NCI-H1417 (cell line): ENCODE results near the gene MMP15.

Experiments used
- DNase-seq, 3 experiments: peaks; one replicate each; lab custom pipeline; 2025; lab: John Stamatoyannopoulos, UW

MMP15 gene

DNA sequence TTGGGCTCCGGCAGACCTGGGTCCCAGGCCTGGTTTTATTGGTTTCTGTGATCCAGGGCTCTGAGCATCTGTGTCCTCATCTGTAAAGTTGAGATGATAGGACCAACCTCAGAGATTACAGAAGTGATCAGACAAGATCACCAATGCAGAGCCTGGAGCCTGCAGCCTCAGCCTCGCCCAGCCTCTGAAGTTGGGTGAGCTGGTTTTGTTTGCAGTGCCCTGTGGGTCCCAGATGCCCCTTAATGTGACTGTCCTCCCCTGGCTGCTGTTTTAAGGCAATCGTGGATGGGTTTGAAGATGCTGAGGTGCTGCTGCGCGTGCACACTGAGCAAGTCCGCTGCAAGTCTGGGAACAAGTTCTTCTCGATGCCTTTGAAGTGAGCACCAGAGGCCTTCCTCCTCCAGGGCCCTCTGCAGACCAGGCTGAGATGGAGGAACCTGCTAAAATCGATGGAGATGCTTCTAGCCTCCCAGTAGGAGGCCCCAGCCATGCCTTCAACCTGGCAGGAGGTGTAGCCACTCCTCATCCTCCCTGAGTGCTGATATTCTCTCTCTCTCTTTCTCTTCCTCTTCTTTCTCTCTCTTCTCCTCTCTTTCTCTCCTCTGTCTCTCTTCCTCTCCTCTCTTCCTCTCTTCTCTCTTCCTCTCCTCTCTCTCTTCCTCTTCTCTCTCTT is 5.6 kb upstream of the MMP15 start:
- no peak for DNase-seq

DNA sequence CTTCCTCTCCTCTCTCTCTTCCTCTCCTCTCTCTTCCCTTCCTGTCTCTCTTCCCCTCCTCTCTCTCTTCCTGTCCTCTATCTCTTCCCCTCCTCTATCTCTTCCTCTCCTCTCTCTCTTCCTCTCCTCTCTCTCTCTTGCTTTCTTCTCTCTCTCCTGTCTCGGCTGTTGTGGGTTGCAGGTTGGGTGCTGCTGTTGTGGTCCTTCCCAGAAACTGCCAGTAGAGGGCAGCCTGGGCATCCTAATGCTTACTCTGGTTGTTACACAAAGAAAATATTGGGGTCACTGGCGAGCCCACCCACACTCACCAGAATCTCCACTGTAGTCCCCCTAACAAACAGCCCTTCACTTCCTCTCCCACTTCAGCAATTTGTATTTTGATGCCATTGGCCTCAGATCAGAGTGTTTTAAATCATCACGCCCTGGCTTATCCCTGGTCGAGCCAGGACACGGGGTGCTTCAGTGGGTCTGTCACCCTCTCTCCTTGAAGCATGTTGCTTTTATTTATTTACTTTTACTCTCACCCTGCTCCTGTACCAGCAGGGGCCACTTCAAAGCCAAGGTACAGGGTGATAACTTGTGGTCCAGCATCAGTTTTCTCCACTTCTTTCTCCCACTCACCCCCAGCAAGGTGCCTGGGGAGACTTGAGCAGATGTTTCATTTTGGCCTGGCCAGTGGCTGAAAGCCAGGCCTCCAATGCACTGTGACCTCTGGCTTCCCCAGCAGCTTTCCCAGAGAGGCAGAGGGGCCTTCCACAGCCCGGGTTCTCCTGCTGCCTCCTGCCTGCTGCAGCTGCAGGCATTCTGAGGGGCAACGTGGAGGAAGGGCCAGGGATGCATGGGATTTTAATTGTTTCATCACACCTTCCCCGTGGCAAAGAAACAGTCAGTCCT is 4.7 kb upstream of the MMP15 start:
- peak; percentile 1 to 66 (median 24) for DNase-seq

DNA sequence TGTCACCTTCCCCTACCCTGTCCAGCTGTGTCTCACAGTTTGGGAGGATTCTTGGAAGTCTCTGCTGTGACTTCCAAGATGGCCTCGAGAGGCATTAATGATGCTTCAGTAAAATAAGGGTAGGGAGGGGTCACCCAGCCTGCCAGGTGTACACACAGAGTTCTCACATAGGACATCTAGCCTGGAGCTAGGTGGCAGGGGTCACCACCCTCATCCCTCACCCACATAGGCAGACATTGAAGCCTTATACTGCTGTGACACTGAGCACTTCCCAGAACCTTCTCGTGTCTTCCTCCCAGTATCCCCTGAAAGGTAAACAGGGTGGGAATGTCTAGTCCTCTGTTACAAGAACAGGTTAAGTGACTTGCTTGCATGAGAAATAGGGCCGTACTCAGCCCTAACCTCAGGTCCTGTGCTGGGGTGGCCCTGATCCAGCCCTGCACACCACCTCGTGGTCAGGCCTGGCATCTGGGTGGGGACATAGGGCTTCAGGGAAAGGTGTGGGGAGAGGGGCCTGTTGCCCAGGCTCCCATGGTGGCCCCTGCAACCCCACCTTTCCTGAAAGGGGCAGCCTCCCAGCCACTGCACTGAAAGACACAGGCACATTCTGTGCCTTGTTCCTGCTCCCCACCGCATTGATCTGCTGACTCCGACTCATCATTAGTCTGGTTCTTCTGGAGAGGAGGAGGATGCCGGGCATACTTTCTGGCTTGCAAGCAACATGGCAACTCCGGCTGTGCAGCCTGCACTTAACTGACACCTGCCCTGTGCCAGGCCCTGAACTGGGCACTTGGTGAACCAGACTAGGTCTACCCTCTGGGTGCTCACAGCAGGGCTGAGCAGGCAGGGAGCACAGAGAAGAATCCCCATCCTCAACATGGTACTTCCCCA is 3.6 kb upstream of the MMP15 start:
- no peak for DNase-seq

- DNase-seq: peak in 2 of 3 experiments; percentile 84 to 93
These were observed 2.8 kb upstream of the MMP15 start for GRCh38 chr16:58022601-58023371.

DNA sequence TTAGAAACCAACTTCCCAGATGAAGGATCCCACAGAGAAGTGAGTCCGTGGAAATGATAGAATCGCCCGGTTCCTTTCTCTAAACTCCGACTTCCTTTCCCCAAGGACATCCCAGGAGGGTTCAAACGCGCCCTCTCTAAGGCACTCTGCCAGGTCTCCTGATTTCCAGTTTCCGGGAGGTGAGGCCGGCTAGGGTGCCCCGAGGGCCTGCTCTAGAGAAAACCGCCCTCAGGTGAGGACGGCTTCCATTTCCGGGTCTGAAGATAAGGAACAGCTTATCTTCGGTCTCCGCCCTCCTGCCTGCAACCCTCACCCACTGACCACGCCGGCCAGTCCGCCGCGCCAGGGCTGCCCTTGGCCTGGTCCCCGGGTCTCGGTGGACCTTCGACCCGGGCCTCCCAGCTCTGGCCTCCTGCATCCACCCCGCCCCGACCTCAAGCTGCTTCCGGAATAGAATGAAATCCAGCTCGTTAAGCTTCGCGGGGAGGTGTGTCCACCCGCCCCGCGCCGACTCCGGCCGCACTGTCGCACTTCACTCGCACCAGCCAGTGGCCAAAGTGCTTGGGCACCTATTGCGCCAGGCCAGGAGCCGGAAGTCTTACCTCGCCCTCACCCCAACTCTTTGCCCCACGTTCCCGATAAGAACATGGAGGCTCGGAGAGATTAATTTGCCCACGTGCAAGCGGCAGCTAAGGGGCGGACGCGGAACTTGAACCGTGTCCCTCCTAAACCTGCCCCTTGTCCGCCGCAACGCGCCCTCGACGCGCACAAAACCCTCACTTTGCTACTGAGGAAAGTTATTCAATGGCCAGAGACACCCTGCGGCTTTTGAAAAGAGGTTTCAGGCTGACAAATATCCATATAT is 836 bp upstream of the MMP15 start:
- peak in 2 of 3 experiments; percentile 33 to 63 for DNase-seq

DNA sequence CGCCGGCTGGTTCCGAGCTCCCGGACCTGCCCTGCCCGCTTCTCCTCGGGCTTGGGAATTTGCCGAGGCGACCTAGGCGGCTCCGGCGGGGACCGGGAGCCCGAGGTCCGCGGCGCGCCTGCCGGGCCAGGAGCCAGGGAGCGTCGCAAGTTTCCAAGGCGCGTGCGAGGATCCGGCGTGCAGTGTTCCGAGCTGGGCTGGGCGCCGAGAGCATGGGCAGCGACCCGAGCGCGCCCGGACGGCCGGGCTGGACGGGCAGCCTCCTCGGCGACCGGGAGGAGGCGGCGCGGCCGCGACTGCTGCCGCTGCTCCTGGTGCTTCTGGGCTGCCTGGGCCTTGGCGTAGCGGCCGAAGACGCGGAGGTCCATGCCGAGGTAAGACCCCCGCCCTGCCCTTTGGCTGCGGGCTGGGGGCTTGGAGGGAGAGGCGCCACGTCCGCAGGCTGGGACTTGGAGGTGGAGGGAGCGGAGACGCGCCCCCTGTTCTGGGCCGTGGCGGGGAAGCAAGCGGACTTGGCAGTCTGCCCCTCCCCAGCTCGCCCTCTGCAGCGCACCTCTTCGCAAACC is 668 bp downstream of the MMP15 start:
- peak in 2 of 3 experiments; percentile 68 to 73 for DNase-seq

GRCh38 chr16:58026705-58027160 is 1.2 kb downstream of the MMP15 start:
- peak in 2 of 3 experiments; percentile 64 to 65 for DNase-seq

DNA sequence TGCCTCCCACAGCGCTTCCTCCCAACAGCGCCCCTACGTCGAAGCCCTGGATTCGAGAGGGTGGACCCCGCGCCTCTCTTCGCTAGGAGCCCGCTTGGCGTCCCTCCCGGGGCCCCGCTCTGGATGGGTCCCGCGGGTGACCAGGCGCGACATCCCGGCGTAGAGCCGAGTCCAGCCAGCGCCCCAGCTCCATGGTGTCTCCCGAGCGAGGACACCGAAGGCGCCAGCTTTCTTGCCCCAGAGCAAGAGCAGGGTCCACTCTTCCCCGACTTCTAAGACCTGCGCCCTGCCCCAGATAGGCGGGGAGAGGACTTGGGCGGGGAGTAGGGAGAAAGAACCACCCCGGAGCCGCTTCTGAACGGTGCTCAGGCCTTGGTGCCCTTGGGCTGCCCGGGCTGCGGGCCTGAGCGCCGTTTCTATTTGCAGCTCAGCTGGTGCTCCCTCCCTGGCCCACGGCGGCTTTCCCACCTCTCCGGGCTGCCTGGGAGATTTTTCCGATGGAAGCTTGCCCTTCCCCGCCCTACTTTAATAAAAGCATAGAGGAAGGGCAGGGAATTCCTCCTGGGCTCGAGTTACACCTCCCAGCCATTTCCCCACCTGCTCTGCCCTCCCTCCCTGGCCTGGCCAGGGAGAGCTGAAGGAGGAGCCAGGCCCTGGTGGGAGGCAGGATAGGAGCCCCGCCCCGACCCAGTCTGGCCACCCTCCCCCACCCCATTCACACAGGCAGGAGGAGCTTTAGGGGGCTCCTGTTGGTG is 1.8 kb downstream of the MMP15 start:
- DNase-seq: peak in 2 of 3 experiments; percentile 42 to 44

DNA sequence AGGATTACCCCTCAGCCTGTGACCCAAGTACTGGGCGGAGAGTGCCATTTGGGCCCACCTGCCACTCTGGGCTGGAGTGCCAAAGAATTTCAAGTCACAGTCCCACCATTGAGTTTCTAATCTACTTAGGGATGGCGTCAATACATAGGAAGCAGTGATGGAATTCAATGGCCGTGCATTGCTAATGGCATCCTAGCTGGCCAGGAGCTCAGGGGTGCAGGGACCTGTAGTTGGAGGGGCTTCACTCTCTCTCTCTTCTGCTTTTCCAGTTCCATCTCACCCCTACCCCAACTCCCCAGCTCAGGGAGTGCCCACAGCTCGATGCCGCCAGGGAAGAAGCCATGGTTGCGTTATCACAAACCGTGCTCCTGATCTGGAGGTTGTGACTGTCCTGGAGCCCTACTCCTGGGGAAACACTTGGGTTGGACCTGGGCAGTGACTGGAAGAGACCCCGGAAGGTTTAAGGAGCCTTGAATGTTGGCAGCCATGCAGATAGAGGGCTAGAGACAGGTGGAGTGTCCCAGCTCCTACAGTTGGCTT is 2.4 kb downstream of the MMP15 start:
- no peak for DNase-seq

- DNase-seq: peak in 1 of 3 experiments; percentile 8
These were observed 3.1 kb downstream of the MMP15 start for GRCh38 chr16:58028541-58029070.

DNA sequence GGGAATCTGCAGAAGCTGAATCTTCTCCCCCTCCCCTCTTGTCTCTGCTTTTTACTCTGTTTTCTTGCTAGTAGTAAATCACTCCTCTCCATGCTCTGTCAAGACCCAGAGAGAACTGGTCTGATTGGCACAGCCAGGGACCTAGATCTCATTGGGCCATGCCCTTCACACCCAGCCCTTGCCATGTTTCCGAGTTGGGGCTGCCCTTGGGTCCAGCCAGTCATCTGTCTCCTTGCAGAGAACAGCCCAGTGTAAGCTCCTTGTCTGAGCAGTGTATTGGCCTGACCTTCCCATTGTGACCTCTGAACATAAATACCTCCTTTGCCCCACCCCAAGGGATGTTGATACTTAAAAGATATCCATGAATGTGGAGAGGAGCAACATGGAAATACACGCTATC is 3.9 kb downstream of the MMP15 start:
- no peak for DNase-seq

DNA sequence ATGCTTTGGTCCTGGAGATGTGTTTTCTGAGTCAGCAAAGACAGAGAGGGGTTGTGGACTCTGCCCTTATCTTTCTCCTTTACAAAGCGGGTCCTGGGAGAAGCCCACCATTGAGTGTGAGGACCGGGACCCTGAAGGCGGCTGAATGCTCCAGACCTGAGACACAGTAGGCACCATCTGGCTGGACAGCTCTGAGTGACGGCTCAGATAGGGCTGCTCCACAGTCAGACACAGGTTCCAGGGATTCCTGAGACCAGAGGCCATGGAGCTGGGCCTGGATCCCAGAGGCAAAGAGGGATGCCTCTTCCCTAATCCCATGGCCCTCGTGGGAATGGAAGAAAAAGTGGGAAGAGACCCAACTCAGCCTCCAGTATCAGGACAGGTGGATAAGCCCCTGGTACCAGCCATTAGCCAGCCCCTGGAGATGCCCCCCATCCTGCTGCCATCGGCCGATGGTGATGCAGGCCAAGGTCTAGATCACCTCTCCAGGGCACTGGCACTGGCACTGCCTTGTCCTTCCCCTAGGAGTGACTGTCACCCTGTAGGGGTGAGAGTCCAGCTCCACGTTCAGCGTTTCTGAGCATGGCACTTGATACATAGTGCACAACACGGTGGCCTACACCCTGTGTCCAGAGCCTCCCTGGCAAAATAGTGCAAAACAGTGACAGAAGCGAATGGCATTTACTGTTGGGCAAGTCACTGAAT is 4.7 kb downstream of the MMP15 start:
- DNase-seq: no peak

DNA sequence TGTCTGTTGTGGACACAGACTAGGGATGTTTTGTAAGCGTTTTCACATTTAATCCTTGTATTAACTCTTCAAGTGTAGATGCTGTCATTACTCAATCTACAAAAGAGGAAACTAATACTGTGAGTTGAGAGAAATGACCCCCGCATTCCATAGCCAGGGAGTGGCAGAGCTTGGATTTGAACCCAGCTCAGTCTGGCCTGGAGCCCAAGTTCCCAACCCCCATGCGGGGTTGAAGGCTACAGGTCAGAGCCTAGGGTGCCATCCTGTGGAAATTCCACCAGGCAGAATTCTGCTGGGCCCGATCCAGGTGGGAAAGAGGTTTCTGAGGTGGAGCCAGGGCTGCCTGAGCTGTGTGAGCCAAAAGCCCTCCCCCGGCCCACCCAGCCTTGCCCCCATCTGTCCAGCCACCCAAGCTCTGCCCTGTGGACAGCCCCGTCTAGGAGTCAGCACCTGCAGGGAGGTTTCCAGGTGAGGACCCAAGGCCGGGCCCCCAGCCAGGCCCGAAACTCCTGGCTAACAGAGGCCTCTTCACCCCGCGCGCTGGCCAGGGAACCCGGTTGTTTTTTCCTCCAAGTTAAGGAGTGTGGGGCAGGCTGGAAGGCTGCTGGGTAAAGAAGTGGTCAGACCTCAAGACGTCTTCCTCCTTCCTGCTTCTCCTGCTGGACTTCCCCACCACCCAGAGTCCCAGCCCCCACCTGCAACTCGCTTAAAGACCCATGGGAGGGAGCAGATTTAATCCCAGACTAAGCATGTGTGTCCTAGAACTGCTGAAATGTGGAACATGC is 5.7 kb downstream of the MMP15 start:
- no peak for DNase-seq

GRCh38 chr16:58032710-58033293 is 7.2 kb downstream of the MMP15 start:
- DNase-seq: peak in 1 of 3 experiments; percentile 51

- no peak for DNase-seq
These were observed 8.7 kb downstream of the MMP15 start for GRCh38 chr16:58034128-58034685.

DNA sequence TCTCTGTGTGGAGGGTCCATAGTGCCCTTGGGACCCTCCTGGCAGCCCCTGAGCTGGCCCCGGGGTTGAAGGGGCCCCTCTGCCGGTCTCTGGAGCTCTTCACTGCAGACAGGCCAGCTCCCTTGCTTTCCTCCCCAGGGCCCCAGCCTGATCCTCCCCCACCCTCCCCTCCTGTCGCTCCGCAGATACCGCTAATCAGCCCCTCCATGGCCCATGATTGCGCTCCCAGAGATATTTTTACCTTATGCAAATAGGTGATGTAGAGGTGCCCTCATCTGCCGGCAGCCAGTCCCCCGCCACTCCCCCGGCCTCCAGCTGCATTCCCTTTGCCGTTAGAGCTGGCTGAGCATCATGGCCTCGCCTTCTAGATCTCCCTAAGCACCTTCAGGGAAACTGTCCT is 9.2 kb downstream of the MMP15 start:
- DNase-seq: peak in 1 of 3 experiments; percentile 6
